Urinary bladder (tissue), 4 donors: Measurements from ENCODE around the gene CLDN7. TPM values are rescaled to one million over a fixed set of nuclear protein-coding genes. Genes with fewer than 3 reads are reported as not detected.

Experiments used
- DNase-seq: peaks from one replicate; pipeline ENCODE4 v3.0.0-alpha.2; 2015; ENCODE audit errors: extremely low spot score
- H3K27ac ChIP-seq: one replicate; pipeline ENCODE4 v1.5.1; 2013; ENCODE audit warnings: low read depth, mild to moderate bottlenecking, moderate library complexity
- H3K36me3 ChIP-seq: one replicate; pipeline ENCODE4 v1.6.1; 2013; ENCODE audit warnings: mild to moderate bottlenecking, moderate library complexity; ENCODE audit not compliant: insufficient read depth
- H3K4me1 ChIP-seq: one replicate; pipeline ENCODE4 v1.6.1; 2013; ENCODE audit warnings: mild to moderate bottlenecking, moderate library complexity; ENCODE audit not compliant: insufficient read depth
- H3K4me3 ChIP-seq: one replicate; pipeline ENCODE4 v1.5.1; 2013; ENCODE audit warnings: low read depth, low read length
- WGBS: extraction: QIAGEN DNeasy Blood & Tissue Kit; methylation state at CpG from one replicate; pipeline ENCODE4 v1.1.7; 2013; 5-methylcytosine and 5-hydroxymethylcytosine counted together
- polyA plus RNA-seq: library from polyadenylated mRNA; stranded (reverse); fragments of 200-250 nt; gene quantifications from one replicate; pipeline ENCODE4 v1.2.3, GENCODE V29; 2013
- small RNA-seq: library from RNA; depleted of rRNA; stranded (forward); fragments of <200 nt; gene quantifications from one replicate; pipeline ENCODE3, GENCODE V24; 2014
- total RNA-seq: library from RNA; depleted of rRNA; stranded (reverse); fragments of >200 nt; gene quantifications from one replicate; pipeline ENCODE4 v1.2.3, GENCODE V29; 2014
- donor health status: healthy with polysubstance abuse.
- donor health status: healthy.

The CLDN7 gene
- total and polyA plus RNA-seq, 2 donors: 24.2 to 34.4 TPM

DNA sequence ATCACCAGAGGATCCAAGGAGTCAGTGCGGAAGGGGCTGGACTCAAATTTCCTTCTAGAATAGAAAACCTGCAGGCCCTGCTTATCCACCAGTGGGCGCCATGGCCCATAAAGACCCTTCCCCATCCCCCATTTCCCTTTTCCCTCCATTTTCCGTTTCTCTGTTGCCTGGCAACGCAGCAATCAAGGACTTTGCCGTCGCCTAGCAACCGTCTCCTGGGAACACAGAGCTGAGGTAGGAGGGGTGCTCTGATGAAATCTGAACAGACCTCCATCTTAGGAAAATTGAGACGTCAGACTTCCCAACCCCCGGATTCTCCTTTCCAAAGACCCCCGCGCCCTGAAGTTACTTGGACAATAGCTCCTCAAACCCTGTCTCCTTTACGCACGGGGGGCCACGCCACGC, 48.4 kb downstream of the CLDN7 start:
- H3K4me3 ChIP-seq: peak overlapping the region; percentile 53
- H3K36me3 ChIP-seq: no peaks in the 10 kb centered on the region
- DNase-seq: peak; percentile 92
- peaks cover 2% of the 10 kb centered on the region for H3K4me1 ChIP-seq
- 4% methylated on average over 15 of the region's 15 CpGs for WGBS
- H3K27ac ChIP-seq: no peak overlapping the region

DNA sequence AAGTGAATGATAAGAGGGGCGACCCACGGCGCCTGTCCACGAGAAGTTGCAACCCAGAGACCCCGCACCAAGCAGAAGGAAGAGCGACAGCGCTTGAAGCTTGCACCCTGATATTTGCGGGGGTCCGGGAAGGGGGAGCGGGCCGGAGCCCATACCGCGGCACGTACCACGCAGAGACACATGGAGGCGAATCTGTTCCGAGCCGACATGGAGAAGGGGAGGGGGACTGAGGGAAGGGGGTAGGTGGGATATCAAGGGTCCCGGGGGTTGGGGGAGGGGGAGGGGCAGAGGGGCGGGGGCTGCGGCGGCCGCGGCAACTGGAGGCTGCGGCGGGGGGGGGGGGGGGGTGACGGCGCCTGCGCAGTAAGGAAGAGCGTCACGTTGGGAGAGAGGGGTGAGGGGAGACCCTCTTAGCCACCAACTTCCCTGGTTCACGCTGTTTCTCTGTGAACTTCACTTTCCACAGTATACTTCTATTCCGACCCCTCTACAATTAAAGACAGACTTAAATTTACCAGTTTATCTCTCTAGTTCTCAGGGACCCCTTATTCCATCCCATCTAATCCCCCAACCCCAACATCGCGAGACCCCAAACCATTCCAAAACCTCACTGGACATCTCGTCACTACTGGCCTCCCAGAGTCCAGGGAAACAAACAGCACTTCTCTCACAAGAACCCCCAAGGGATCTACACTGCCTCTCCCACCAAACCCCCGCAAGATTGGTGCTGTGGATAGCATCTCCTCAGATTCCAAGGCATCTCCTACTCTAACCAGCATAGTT, 50.6 kb downstream of the CLDN7 start:
- no peak overlapping the region for H3K27ac ChIP-seq
- DNase-seq: no peak
- H3K4me3 ChIP-seq: no peak overlapping the region
- H3K36me3 ChIP-seq: no peaks in the 10 kb centered on the region
- peaks cover 2% of the 10 kb centered on the region for H3K4me1 ChIP-seq
- 37% methylated on average over 35 of the region's 37 CpGs for WGBS

Small RNA genes within 50 kb of the gene (small RNA-seq; reads per million reads assigned to genes)
- gene MIR324 (17.4 reads per million, percentile 95 among the genes with 10 or more reads in this experiment), gene RF00019 (not detected)

Other genes with a start within 250 kb of the CLDN7 start
Only the 30 nearest of the 35 such genes appear.
- gene SLC16A11, start 218.4 kb downstream of the CLDN7 start, total RNA-seq: not detected
- gene SLC16A11, start 218.4 kb downstream of the CLDN7 start, polyA plus RNA-seq: 1.5 TPM
- gene CLEC10A, start 182.2 kb downstream of the CLDN7 start, total RNA-seq: 5.0 TPM
- 18.8 TPM for gene CLEC10A, start 182.2 kb downstream of the CLDN7 start, polyA plus RNA-seq
- gene ASGR2, start 147.7 kb downstream of the CLDN7 start, total RNA-seq: not detected
- 1.7 TPM for gene ASGR2, start 147.7 kb downstream of the CLDN7 start, polyA plus RNA-seq
- gene ASGR1, start 83.1 kb downstream of the CLDN7 start, total RNA-seq: 1.7 TPM
- gene ASGR1, start 83.1 kb downstream of the CLDN7 start, polyA plus RNA-seq: 1.6 TPM
- gene DLG4, start 42.6 kb downstream of the CLDN7 start, total RNA-seq: 19.4 TPM
- 17.1 TPM for gene DLG4, start 42.6 kb downstream of the CLDN7 start, polyA plus RNA-seq
- gene ACADVL, start 42.5 kb downstream of the CLDN7 start, total RNA-seq: 130 TPM
- gene ACADVL, start 42.5 kb downstream of the CLDN7 start, polyA plus RNA-seq: 314 TPM
- gene DVL2, start 28.0 kb downstream of the CLDN7 start, total RNA-seq: 45.5 TPM
- gene DVL2, start 28.0 kb downstream of the CLDN7 start, polyA plus RNA-seq: 41.5 TPM
- 18.8 TPM for gene PHF23, start 23.0 kb downstream of the CLDN7 start, total RNA-seq
- gene PHF23, start 23.0 kb downstream of the CLDN7 start, polyA plus RNA-seq: 39.0 TPM
- 246 TPM for gene GABARAP, start 20.0 kb downstream of the CLDN7 start, total RNA-seq
- 681 TPM for gene GABARAP, start 20.0 kb downstream of the CLDN7 start, polyA plus RNA-seq
- 40.0 TPM for gene CTDNEP1, start 10.7 kb downstream of the CLDN7 start, total RNA-seq
- 89.2 TPM for gene CTDNEP1, start 10.7 kb downstream of the CLDN7 start, polyA plus RNA-seq
- 17.7 TPM for gene ELP5, start 10.3 kb downstream of the CLDN7 start, total RNA-seq
- gene ELP5, start 10.3 kb downstream of the CLDN7 start, polyA plus RNA-seq: 39.2 TPM
- 11.6 TPM for gene SLC2A4, start 19.2 kb upstream of the CLDN7 start, total RNA-seq
- 66.1 TPM for gene SLC2A4, start 19.2 kb upstream of the CLDN7 start, polyA plus RNA-seq
- 0.37 TPM for gene YBX2, start 32.2 kb upstream of the CLDN7 start, total RNA-seq
- 1.8 TPM for gene YBX2, start 32.2 kb upstream of the CLDN7 start, polyA plus RNA-seq
- gene EIF5A, start 45.1 kb upstream of the CLDN7 start, total RNA-seq: 123 TPM
- 348 TPM for gene EIF5A, start 45.1 kb upstream of the CLDN7 start, polyA plus RNA-seq
- 25.0 TPM for gene GPS2, start 52.9 kb upstream of the CLDN7 start, total RNA-seq
- 70.2 TPM for gene GPS2, start 52.9 kb upstream of the CLDN7 start, polyA plus RNA-seq
- 20.9 TPM for gene NEURL4, start 66.9 kb upstream of the CLDN7 start, total RNA-seq
- 26.0 TPM for gene NEURL4, start 66.9 kb upstream of the CLDN7 start, polyA plus RNA-seq
- 1.5 TPM for gene ACAP1, start 74.1 kb upstream of the CLDN7 start, total RNA-seq
- 4.3 TPM for gene ACAP1, start 74.1 kb upstream of the CLDN7 start, polyA plus RNA-seq
- 3.9 TPM for gene KCTD11, start 89.7 kb upstream of the CLDN7 start, total RNA-seq
- gene KCTD11, start 89.7 kb upstream of the CLDN7 start, polyA plus RNA-seq: 19.3 TPM
- not detected for gene TMEM95, start 92.7 kb upstream of the CLDN7 start, total RNA-seq
- gene TMEM95, start 92.7 kb upstream of the CLDN7 start, polyA plus RNA-seq: not detected
- gene TNK1, start 118.6 kb upstream of the CLDN7 start, total RNA-seq: 1.2 TPM
- 4.8 TPM for gene TNK1, start 118.6 kb upstream of the CLDN7 start, polyA plus RNA-seq
- 14.4 TPM for gene PLSCR3, start 132.0 kb upstream of the CLDN7 start, total RNA-seq
- gene PLSCR3, start 132.0 kb upstream of the CLDN7 start, polyA plus RNA-seq: 56.3 TPM
- 76.2 TPM for gene TMEM256, start 141.6 kb upstream of the CLDN7 start, total RNA-seq
- 113 TPM for gene TMEM256, start 141.6 kb upstream of the CLDN7 start, polyA plus RNA-seq
- gene NLGN2, start 145.4 kb upstream of the CLDN7 start, total RNA-seq: 8.5 TPM
- gene NLGN2, start 145.4 kb upstream of the CLDN7 start, polyA plus RNA-seq: 40.9 TPM
- not detected for gene SPEM1, start 157.8 kb upstream of the CLDN7 start, total RNA-seq
- gene SPEM1, start 157.8 kb upstream of the CLDN7 start, polyA plus RNA-seq: not detected
- not detected for gene SPEM2, start 163.1 kb upstream of the CLDN7 start, total RNA-seq
- gene SPEM2, start 163.1 kb upstream of the CLDN7 start, polyA plus RNA-seq: not detected
- gene SPEM3, start 166.4 kb upstream of the CLDN7 start, total RNA-seq: not detected
- gene SPEM3, start 166.4 kb upstream of the CLDN7 start, polyA plus RNA-seq: not detected
- gene TMEM102, start 173.0 kb upstream of the CLDN7 start, total RNA-seq: 3.1 TPM
- 4.0 TPM for gene TMEM102, start 173.0 kb upstream of the CLDN7 start, polyA plus RNA-seq
- gene FGF11, start 177.0 kb upstream of the CLDN7 start, total RNA-seq: 2.1 TPM
- gene FGF11, start 177.0 kb upstream of the CLDN7 start, polyA plus RNA-seq: 0.95 TPM
- gene CHRNB1, start 182.6 kb upstream of the CLDN7 start, total RNA-seq: 10.7 TPM
- gene CHRNB1, start 182.6 kb upstream of the CLDN7 start, polyA plus RNA-seq: 15.4 TPM
- gene ZBTB4, start 217.2 kb upstream of the CLDN7 start, total RNA-seq: 21.1 TPM
- 76.2 TPM for gene ZBTB4, start 217.2 kb upstream of the CLDN7 start, polyA plus RNA-seq